ENCODE measurements around the gene ATF4.
"Not testable (repeated sequence)": the region's sequence is repeated elsewhere in the genome, so short reads cannot be mapped to it uniquely, and the experiment has no call there.

ATF4 gene

DNA sequence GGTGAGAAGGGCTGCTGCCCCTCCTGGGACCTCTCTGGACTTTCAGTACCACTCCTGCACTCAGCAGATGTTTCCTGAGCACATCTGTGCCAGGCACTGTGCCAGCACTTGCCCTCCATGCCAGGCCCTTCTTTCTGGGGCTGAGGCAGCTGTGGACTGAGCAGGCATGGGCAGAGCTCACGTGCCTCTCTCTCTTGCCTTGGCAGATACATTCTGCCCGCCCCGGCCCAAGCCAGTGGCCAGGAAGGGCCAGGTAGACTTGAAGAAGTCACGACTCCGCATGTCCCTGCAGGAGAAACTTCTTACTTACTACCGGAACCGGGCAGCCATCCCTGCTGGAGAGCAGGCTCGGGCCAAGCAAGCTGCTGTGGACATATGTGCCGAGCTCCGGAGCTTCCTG is 8.3 kb upstream of the ATF4 start:
- DNase-seq: no peak

DNA sequence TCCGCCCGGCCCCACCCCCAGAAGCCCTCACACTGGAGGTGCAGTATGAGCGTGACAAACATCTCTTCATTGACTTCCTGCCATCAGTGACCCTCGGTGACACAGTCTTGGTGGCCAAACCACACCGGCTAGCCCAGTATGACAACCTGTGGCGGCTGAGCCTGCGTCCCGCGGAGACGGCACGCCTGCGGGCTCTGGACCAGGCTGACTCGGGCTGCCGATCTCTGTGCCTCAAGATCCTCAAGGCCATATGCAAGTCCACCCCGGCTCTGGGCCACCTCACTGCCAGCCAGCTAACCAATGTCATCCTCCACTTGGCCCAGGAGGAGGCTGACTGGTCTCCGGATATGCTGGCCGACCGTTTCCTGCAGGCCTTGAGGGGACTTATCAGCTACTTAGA is 6.6 kb upstream of the ATF4 start:
- no peak for DNase-seq

DNA sequence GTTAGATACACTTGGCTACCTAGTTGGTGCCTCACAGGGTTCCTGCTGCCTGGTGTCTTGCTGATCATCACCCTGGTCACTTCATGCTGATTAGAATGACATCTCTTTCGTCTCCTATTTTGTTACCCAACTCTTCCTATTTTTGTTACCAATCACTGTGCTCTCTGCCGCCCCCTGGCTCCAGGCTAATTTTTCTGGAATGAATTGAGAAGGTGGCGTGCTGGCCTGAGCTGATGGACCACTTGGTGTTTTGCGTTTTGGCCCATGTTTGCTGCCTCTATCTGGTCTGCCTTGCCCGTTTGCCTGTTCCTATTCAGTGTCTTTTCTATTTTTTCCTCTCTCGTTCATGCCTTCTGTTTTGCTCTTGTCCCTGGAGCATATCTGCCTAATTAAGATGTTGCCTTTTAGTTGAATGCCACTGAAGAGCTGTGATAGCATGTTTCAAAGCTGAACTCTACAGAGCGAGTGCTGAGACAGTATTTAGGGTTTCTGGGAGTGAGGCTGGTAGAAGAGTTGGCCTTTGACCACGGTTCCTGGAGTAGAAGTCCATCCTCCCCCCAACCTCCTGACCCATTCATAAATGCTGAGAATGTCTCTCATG is 5.9 kb upstream of the ATF4 start:
- DNase-seq: peak; percentile 77

DNA sequence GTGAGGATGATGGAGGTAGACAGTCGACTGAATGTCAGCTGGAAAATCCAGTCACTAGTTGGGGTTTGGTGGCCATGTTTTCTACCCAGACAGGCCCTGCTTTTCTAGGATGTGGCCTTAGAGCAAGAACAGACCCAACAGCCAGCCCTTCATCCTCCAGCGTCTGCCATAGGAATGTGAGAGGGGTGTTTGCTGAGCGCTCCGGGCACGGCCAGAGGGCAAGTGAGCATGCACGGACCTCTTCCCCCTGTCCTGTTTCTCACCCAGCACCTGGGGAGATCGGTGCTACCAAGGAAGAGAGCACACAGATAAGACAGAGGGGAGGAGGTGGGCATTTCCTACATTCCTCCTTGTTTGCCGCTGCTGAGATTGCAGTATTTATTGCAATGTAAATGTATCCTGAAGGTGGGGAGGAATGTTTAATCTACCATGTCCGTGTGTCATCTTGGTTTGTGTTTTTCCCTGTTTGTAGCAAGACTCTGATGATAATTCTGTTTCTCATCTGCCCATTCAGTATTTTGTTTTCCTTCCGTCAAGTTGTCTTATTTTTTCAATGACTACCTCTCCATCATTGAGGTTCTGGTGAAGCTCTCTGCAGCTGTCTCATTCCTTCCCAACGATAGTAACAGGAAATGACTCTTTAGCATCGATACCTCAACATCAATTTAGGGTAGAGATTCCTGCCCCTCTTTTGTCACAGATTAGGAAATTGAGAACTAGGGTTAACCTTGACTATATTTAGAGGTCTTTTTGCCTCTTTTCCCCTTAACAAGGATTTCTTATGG is 4.9 kb upstream of the ATF4 start:
- no peak for DNase-seq

DNA sequence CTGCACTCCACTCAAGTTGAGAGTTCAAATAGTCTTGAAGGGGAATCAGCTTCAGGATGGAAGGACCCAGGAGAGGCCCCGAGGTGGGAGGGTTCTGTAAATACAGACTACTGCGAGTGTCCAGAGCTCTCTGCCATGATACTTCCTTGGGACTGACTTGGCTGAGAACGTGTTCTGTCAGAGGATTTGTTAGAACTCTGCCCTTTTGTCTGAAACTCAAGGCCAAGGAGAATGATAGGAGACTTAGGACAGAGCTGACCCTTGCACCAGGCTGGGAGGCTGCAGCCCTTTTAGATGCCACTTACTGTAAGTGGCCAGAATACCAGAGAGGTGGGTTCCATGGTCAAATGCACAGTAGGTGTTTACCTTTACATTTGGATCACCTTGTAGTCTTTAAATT is 2.9 kb upstream of the ATF4 start:
- DNase-seq: no peak

DNA sequence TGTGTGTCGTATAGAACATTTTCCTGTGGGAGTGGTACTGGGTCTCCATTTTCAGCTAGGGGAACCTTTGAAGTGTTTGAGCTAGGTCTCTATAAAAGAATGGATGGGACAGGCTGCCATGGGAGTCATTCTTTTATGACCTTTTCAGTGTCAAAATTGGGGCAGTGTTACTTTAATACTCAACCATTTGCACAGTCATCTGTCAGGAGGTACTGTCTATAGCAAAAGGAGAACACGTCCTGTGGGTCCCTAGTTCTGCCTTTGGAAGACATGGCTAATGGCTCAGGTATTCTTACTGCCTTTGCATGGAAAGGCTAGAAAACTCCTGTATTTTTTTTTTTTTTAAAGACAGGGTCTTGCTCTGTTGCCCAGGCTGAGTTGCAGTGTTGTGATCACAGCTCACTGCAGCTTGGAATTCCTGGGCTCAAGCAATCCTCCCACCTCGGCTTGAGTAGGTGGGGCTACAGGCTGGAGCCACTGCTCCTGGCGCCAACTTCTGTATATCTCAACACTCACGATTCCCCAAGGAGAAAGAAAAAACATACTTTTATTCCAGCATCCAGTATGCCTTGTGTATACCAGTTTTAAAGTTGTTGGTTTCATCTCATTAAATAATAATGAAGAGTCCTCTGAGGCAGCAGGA is 2.1 kb upstream of the ATF4 start:
- DNase-seq: no peak

DNA sequence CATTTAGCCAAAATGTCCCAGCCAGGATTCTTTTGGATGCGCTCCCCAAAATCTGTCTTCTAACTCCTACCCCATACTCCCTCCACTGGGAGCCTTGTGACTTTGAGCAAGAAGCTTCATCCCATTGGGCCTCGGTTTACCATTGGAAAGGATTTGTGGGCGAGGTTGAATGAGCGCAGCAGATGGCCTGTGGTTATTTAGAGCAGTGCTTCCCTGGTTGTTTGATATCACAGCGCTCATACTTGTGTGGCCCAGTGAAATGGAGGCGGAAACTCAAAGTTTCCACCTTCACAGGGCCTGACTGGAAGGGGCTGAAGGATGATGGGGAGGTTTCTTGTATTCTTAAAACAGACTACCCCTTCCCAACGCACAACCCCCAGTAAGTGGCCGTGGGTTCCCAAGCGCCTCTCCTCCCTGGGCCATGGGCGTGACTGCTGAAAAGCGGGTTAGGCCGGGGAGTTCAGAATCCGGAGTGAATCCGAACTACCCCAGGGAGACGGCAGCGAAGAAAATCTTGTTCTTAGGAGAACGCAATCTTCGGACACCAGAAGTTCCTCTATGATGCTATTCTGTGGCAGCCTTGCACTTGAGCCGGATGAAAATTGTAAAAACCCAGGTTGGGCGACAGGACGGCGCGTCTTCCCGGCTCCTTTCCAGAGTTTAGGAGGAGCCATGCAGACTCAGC is 1.2 kb upstream of the ATF4 start:
- DNase-seq: no peak

DNA sequence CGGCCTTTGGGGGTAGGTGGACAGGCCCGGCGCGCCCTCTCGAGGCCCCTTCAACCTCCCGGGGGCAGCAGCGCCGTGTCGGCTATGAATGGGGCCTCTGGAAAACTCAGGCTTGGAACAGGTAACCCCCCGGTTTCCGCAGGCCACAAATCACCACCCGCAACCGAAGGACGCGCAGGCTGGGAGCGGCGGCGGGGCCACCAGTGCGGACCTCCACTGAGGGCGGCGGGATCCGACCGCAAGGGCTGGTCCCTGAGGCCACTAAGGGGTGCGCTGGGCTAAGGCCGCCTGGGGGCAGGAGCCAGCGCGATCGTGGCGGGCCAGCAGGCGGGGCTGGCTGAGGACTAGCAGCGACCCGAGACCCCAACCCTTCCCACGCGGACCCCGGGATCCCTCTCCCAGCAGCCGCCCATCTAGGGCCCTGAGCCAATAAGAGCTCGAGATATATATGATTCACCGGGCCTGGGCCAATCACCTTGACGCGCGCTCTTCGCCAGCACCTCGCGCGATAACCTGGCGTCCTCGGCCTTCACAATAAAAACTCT is 609 bp upstream of the ATF4 start:
- peak; percentile 99 for DNase-seq

DNA sequence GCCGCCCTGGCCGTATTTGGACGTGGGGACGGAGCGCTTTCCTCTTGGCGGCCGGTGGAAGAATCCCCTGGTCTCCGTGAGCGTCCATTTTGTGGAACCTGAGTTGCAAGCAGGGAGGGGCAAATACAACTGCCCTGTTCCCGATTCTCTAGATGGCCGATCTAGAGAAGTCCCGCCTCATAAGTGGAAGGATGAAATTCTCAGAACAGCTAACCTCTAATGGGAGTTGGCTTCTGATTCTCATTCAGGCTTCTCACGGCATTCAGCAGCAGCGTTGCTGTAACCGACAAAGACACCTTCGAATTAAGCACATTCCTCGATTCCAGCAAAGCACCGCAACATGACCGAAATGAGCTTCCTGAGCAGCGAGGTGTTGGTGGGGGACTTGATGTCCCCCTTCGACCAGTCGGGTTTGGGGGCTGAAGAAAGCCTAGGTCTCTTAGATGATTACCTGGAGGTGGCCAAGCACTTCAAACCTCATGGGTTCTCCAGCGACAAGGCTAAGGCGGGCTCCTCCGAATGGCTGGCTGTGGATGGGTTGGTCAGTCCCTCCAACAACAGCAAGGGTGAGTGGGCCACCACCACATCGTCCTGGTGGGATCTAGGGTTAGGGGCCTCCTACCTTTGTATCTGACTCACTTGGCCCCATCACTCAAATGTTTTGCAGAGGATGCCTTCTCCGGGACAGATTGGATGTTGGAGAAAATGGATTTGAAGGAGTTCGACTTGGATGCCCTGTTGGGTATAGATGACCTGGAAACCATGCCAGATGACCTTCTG is 934 bp downstream of the ATF4 start:
- not testable (repeated sequence) for DNase-seq

DNA sequence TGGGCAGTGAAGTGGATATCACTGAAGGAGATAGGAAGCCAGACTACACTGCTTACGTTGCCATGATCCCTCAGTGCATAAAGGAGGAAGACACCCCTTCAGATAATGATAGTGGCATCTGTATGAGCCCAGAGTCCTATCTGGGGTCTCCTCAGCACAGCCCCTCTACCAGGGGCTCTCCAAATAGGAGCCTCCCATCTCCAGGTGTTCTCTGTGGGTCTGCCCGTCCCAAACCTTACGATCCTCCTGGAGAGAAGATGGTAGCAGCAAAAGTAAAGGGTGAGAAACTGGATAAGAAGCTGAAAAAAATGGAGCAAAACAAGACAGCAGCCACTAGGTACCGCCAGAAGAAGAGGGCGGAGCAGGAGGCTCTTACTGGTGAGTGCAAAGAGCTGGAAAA is 1.7 kb downstream of the ATF4 start:
- DNase-seq: not testable (repeated sequence)

DNA sequence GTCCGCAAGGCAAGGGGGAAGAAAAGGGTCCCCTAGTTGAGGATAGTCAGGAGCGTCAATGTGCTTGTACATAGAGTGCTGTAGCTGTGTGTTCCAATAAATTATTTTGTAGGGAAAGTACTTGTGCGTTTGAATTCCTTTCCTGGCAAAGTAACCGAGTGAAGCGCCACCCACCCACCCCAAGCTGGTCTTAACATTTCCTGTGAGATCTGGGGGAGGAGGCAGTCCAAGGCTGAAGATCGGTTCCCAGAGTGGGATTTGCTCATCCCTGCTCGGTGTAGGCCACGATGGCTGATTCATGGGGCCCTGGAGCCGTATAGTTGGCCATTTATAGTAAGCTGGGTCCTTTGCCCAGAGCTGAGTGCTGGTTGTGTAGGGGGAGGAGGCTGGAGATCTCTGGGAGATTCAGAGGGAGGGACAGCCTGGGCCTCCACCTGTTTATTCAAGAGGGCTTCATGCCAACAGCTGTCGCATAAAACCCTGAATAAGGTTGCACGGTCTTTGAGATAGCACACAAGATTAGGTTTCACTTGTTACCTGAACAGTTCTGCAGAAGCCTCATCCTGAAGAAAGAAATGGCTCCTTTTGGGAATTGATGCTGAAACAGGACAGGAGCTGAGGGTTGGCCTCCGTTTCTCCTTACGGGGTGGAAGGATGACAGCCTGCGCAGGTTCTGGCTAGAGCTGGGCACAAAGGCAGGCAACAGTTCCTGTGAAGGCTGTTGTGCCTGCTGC is 2.4 kb downstream of the ATF4 start:
- DNase-seq: peak; percentile 23

DNA sequence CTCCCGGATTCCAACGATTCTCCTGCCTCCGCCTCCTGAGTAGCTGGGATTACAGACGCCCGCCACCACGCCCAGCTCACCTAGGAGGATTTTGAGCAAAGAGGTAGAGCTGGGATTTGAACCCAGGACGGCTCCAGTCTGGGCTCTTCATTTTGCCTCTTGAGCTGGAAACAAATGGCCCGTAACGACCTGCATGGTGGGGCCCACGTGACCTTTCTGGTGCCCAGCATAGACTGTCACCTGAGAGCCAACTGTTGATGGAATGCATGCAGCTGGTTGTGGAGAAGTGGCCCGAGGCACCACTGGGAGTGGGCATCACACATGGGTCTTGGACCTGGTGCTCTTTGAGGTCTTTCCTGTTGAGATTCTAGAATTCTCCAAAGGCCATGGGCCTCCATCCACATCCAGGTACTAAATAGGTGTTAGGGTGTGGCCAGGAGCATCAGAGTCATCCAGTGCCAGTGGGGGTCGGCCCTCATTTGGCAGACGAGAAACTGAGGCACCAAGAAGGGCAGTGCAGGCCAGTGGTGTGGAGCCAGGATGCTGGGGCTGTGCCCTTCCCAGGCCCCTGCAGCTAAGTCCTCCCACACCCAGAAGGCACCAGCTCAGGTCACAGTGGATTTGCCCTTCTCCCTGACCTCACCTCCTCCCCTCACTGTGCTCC is 3.9 kb downstream of the ATF4 start:
- no peak for DNase-seq

DNA sequence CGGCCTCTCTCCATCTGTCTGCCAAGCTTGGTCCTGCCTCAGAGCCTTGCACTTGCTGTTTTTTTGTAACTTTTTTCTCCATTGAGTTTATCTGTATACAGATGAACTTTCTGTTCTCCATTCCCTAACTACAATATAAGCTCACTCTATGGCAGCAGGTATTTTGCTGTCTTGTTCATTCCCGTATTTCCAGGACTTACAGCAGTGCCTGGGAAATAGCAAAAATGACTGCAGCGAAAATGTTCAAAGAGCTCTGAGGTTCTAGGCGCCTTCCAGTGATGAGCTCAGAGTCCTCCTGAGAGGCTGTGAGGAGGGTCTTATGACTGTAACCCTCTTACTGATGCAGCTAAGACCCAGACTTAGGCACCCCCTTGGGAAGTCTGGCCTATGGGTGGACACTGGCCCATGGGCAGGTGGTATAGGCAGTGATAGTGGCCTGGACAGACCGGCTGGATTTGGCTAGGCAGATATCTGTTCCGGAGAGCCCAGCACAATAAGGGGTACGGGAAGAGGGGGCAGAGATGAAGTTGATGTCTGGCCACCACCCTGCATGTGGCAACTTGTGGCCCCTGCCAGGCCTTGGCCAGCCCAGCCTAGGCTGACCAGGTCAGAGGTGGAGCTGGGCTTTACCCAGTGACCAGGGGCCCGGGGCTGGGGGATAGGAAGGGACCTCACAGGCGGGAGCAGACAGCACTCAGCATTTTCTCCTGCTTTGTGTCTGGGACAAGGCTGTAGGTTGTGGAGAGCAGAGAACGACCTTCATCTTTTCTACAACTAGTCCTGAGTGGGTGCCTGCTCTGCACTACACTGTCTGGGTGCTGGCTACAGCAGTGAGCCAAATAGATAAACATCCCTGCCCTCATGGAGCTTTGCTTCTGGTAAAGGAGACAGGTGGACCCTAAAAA is 4.6 kb downstream of the ATF4 start:
- DNase-seq: no peak

DNA sequence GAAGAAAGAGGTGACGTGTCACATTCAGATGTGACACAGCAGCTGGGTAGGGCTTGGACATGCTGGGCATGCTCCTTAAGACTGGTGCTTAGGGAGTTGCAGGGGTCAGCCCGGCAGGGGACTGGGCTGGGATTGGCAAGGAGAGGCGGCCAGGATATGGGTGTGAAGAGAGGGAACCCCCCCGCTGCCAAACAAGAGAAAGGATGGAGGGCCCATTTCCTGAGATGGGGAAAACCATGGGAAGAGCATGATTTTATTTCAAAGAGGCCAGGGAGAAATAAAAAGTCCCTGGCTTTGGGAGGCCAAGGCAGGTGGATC is 5.3 kb downstream of the ATF4 start:
- no peak for DNase-seq

DNA sequence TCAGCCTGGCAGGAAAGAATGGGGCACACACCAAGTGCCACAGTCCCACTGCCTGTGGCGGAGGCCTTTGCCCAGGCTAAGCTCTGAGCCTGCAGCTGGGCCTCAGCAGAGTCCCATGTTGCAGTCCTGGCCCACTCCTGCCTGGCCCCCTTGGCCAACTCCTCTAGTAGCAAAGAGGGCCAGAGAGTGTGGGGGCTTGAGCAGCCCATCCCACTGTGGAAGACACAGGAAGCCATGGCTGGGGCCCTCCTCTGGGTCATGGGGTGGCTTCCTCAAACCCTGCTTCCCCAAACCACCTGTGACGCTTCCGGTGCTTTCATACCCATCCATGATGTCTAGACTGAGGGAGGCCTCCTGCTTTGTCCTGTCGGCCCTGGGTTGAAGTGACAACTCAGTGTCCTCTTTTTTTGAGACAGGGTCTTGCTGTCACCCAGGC is 6.4 kb downstream of the ATF4 start:
- no peak for DNase-seq

DNA sequence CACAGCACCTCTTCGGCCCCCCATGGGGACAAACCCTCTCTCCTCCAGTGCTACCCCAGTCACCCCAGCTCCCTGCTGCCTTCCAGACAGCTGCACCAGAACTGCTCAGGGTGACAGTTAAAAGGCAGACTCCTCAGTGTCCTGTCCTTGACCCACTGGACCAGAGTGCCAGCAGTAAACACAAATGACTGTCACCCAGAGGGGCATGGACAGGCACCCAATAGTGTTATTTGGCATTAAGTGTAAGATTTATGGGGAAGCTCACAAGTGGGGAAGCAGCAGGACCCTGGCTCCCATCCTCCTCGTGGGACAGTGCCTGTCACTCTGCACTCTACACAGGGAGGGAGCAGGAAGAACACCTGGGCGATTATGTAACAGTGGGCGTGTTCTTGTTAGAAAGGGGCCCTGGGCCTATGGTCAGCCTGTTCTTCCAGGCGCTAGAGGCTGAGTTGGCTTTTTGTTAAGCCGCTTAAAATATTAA is 7.2 kb downstream of the ATF4 start:
- no peak for DNase-seq

DNA sequence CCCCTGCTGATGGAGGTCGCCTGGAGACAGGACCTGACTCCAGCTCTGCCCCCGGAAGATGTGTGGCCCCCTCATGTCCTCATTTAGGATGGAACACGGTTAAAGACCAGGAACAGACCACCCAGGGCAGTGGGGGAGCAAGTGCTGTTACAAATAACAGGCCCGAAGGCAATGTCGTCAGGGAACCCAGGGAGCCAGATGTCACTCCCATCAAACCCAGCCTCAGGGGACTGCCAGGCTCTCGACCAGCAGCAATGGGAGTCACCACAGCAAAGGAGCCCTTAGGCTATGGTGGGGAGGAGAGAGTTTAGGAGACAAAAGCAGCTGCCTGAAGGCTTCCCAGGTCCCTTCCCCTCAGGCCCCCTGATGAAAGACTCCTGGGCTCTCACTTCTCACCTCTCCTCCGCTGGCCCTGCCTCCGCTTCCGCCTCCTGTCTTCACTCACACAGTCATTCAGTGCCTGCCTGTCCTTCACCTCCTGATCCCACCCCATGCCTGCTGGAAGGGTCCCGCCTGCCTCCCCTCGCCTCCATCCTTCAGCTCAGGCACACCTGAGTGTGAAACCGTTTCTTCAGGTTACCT is 7.8 kb downstream of the ATF4 start:
- no peak for DNase-seq

DNA sequence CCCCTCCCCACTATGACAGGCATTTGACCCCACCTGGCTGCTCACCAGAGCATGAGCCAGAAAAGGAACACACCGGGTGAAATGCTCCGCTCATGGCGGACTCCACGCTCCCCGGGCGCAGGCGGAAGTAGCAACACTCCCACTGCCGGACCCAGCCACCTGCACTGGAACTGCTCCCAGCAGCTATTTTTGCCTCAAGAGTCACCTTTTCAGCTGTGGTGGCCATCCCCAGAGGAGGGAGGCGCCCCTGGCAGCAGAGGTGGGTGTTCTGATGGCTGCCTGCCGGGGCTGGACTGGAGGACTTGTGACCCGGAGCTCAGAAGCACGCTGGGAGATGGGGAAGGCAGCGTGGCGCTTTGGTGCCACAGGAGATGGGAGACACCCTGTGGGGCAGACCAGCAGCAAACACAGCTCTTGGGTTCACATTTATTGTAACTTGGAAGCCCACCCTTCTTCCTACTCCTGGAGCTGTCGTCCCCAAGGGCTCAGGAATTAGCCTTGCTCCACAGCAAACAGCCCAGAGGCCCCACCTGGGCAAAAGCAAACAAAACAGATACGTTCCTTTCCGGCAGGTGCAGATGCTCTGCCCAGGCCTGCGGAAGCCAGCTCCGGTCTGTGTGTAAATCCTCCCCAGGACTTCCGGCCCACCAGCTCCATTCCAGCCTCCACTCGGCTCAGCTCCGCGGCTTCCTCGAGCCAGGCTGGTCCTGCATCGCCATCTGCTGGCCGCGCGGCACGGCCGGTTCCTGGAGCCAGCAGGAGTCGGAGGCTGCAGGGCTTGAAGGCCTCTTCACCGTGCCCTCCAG is 8.5 kb downstream of the ATF4 start:
- peak; percentile 95 for DNase-seq

DNA sequence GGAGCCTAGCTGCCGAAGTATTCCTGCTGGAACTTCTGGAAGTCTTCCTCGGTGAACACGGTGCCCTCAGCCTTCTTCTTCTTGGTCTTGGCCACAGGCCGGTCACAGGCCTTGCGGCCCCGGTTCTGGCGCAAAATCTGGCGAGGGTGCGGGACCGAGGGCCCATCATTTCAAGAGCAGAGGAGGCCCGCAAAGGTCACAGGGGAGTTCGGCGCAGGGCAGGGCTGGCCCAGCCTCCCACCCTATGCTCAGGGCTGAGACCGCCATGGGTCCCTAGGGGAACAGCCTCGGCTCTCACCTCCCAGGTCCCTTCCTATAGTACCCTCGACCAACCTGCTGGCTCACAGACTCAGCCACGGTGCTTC is 9.1 kb downstream of the ATF4 start:
- DNase-seq: no peak
